MM.1S (cell line): ENCODE data around the gene POLE.

Experiments used
- CTCF ChIP-seq: fragments of 300-600 bp; sonication (generic); IDR thresholded peaks from 2 replicates; pipeline ENCODE4 v1.5.1; 2016; ENCODE audit warnings: antibody characterized with exemption, low read length, mixed read lengths
- EZH2 ChIP-seq: fragments of 300-600 bp; sonication (generic); optimal IDR thresholded peaks from 2 replicates; pipeline ENCODE3; 2017; ENCODE audit warnings: low read depth, mild to moderate bottlenecking, antibody characterized with exemption, low read length, mixed read lengths

GRCh38 chr12:132665794-132666193 is 21.3 kb downstream of the POLE start:
- TF ChIP-seq CTCF: no peak
- TF ChIP-seq EZH2: no peak
